ENCODE results near the gene SHC3. TPM values are rescaled to one million over a fixed set of nuclear protein-coding genes. Genes with fewer than 3 reads are reported as not detected.

The SHC3 gene
- total and polyA plus RNA-seq, 9 of the 15 experiments (the other 6 are each of a cell fraction or from before 2014, with no cell fraction given), result not detected

DNA sequence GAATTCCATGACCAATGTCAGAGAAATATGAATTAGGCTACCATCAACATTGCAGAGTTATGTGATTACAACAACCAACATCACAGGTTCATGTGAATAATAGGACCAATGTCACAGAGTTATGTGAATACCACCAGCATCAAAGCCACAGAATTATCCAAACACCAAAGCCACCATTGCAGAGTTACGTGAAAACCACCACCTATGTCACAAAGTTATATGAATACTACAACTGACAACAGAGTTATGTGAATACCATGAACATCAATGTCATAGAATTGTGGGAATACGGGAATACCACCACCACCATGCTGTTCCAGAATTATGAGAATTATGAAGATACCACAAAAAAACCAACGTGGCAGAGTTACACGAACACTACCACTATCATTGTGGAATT lies 64.8 kb downstream of the SHC3 start:
- TF ChIP-seq CBX3 (IDR thresholded peaks at IDR 0.05; ENCODE audit: borderline replicate concordance in 1 of 2, low read length in 2 of 2), result no peak
- TF ChIP-seq BCOR (IDR thresholded peaks at IDR 0.05), result no peak
- no peak for TF ChIP-seq ZNF696 (CRISPR knock-in tag; conservative IDR thresholded peaks at IDR 0.05)
- TF ChIP-seq BCL6 (CRISPR knock-in tag; IDR thresholded peaks at IDR 0.05), result no peak
- TF ChIP-seq YBX1 (IDR thresholded peaks at IDR 0.05), result no peak
- no peak for TF ChIP-seq RCOR1 (IDR thresholded peaks at IDR 0.05; ENCODE audit: borderline replicate concordance in 1 of 2, low read depth in 2 of 2, low read length in 2 of 2)
- TF ChIP-seq NR2C2 (CRISPR knock-in tag; IDR thresholded peaks at IDR 0.05), result no peak
- TF ChIP-seq NR2C2 (tag; IDR thresholded peaks at IDR 0.05), result no peak
- TF ChIP-seq EP400 (IDR thresholded peaks at IDR 0.05), result no peak
- TF ChIP-seq PHB2 (IDR thresholded peaks at IDR 0.05; ENCODE audit: low read depth), result no peak
- no peak for TF ChIP-seq DNMT1 (IDR thresholded peaks at IDR 0.05)
- no peak for TF ChIP-seq FUS (optimal IDR thresholded peaks at IDR 0.05; ENCODE audit: low read depth, low read length)
- no peak for TF ChIP-seq ZNF140 (CRISPR knock-in tag; IDR thresholded peaks at IDR 0.05)
- TF ChIP-seq ATF7 (IDR thresholded peaks at IDR 0.05), result no peak
- no peak for TF ChIP-seq CBX8 (IDR thresholded peaks at IDR 0.05; ENCODE audit: borderline replicate concordance, extremely low read depth, low read depth, low read length, poor library complexity, severe bottlenecking)
- TF ChIP-seq, protein P1, sequence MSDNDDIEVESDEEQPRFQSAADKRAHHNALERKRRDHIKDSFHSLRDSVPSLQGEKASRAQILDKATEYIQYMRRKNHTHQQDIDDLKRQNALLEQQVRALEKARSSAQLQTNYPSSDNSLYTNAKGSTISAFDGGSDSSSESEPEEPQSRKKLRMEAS (CRISPR knock-in tag; IDR thresholded peaks at IDR 0.05), result no peak
- H3K9me1 ChIP-seq (ENCODE audit: control insufficient read depth, insufficient read depth, low read length), result no peaks in the 10 kb centered on the region
- no peak overlapping the region for H3K4me2 ChIP-seq (ENCODE audit: insufficient read depth, low read length)
- no peaks in the 10 kb centered on the region for H3K9me3 ChIP-seq (replicated peaks; ENCODE audit: control insufficient read depth, insufficient read depth, low read depth, low read length)
- H3K27me3 ChIP-seq (ENCODE audit: control insufficient read depth in 2 of 2, insufficient read depth in 2 of 2, low read length in 2 of 2), result no peaks in the 10 kb centered on the region
- H3K79me2 ChIP-seq (ENCODE audit: control insufficient read depth, insufficient read depth, low read length), result no peaks in the 10 kb centered on the region
- no peaks in the 10 kb centered on the region for H4K20me1 ChIP-seq (replicated peaks; ENCODE audit: control insufficient read depth, insufficient read depth, low read length)
- no peak overlapping the region for H3K9ac ChIP-seq (ENCODE audit: insufficient read depth in 1 of 2, low read depth in 2 of 2, low read length in 2 of 2)
- no peaks in the 10 kb centered on the region for H3K4me1 ChIP-seq (replicated peaks in 1 of 2; ENCODE audit: control insufficient read depth in 2 of 2, insufficient read depth in 2 of 2, low read length in 2 of 2)
- no TSS peak for BruUV-seq (replicated peaks)
- ATAC-seq, result no peak
- no peaks in the 10 kb centered on the region for H3K36me3 ChIP-seq (ENCODE audit: control insufficient read depth, insufficient read depth, low read length)
- no peak for FAIRE-seq
- H2AFZ ChIP-seq (ENCODE audit: low read depth, low read length), result no peak overlapping the region
- H3K27ac ChIP-seq (ENCODE audit: extremely low read depth, low read depth, low read length), result no peak overlapping the region
- POLR2A ChIA-PET, result no interaction called here
- CTCF ChIA-PET (ENCODE audit: low intra/inter-chr PET ratio), result no interaction called here
- 7% methylated on average over 3 of the region's 4 CpGs for WGBS (ENCODE audit: insufficient coverage, low coverage, missing lambda C conversion rate)
- no peak for DNase-seq (ENCODE audit: extremely low read depth in 1 of 4, low spot score in 3 of 4)
- no peak overlapping the region for H3K4me3 ChIP-seq
- intact Hi-C loops (cut with micrococcal nuclease) (no loop called here), in situ Hi-C loops (cut with MboI) (no loop called here)
